ENCODE data around the gene PLAGL2. TPM values are rescaled to one million over a fixed set of nuclear protein-coding genes. Genes with fewer than 3 reads are reported as not detected.

The PLAGL2 gene
- total RNA-seq, 2 experiments from 2014 or later: 15.6 to 16.9 TPM

DNA sequence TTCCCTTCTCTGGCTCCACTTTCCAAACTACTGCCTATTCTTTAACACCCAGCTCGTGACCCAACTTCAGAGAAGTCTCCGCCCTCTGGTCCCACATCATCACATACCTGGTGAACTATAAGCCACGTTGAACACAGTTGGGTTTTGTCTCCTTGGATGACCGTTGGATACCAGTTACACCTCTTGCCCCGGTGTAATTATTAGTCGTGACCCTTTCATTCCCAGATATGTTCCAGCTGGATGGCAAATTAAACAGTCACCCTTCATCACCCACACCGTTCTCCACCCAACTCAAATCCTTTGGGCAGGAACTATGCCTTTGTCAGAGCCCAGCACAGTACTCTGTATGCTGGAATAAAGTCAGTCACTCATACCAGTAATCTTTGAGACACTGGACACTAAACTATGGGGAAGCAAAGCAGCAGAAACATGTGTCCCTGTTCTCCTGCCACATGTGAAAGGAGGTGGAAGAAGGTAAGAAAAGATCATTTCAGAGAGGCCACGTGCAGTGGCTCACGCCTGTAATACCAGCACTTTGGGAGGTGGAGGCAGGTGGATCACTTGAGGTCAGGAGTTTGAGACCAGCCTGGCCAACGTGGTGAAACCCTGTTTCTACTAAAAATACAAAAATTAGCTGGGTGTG, 22.5 kb downstream of the PLAGL2 start:
- Mint-ChIP-seq H3K27me3 (no peaks in the 10 kb centered on the region), H3K36me3 (ENCODE audit: low read depth) (no peaks in the 10 kb centered on the region), H3K9me3 (no peaks in the 10 kb centered on the region), H3K4me3 (no peak overlapping the region), H3K4me1 (ENCODE audit: low read depth) (peaks cover 15% of the 10 kb centered on the region), H3K27ac (no peak overlapping the region)
- Histone ChIP-seq H3K4me3 (ENCODE audit: low read length) (no peak overlapping the region), H3K27ac (ENCODE audit: low read depth in 1 of 2, low read length in 2 of 2) (no peak overlapping the region), H3K27me3 (ENCODE audit: control insufficient read depth in 1 of 2, insufficient read depth in 2 of 2, low read length in 2 of 2) (no peaks in the 10 kb centered on the region), H3K4me1 (ENCODE audit: insufficient read depth, low read length) (peaks cover 19% of the 10 kb centered on the region), H3K36me3 (ENCODE audit: insufficient read depth, low read length) (no peaks in the 10 kb centered on the region), H3K9me3 (ENCODE audit: control insufficient read depth in 1 of 2, insufficient read depth in 1 of 2, low read length in 2 of 2) (no peaks in the 10 kb centered on the region)
- no peak for ATAC-seq (ENCODE audit: poor library complexity)
- TF ChIP-seq, protein P1, sequence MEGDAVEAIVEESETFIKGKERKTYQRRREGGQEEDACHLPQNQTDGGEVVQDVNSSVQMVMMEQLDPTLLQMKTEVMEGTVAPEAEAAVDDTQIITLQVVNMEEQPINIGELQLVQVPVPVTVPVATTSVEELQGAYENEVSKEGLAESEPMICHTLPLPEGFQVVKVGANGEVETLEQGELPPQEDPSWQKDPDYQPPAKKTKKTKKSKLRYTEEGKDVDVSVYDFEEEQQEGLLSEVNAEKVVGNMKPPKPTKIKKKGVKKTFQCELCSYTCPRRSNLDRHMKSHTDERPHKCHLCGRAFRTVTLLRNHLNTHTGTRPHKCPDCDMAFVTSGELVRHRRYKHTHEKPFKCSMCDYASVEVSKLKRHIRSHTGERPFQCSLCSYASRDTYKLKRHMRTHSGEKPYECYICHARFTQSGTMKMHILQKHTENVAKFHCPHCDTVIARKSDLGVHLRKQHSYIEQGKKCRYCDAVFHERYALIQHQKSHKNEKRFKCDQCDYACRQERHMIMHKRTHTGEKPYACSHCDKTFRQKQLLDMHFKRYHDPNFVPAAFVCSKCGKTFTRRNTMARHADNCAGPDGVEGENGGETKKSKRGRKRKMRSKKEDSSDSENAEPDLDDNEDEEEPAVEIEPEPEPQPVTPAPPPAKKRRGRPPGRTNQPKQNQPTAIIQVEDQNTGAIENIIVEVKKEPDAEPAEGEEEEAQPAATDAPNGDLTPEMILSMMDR (IDR thresholded peaks at IDR 0.05): no peak
- no peak for DNase-seq
- POLR2A ChIA-PET: no interaction called here
- CTCF ChIA-PET: no interaction called here
- intact Hi-C loops (cut with DNase I, micrococcal nuclease): no loop called here

DNA sequence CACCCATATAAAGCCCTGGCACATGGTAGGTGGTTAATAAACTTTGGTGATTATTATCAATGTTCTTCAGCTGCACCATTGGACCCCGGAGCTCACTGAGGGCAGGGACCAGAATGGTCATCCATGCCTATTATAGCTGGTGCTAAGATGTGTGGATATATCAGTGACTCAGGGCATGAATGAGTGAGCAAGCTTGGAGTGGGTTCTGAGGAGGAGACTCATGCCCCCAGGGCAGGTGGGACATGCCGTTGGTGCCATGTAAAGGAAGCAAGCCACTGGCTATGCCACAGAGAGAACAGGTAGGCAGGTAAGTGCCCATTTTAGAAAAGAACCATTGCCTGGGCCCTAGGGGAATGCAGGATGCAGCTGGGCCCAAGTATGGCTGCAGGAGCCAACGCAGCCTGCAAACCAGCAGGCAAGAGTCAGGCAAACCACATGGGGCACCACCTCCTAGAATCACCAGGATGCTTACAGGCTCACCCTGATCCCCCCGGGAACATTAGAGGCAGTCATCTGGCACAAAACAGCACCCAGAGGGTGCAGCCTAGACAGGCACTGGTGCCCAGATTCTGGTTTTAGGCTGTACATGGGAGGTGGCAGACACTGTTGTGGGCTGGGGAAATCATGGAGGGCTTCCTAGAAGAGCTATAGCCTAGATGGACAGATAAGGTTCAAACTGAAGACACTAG, 23.5 kb downstream of the PLAGL2 start:
- TF ChIP-seq, protein P1 (IDR thresholded peaks at IDR 0.05): no peak

DNA sequence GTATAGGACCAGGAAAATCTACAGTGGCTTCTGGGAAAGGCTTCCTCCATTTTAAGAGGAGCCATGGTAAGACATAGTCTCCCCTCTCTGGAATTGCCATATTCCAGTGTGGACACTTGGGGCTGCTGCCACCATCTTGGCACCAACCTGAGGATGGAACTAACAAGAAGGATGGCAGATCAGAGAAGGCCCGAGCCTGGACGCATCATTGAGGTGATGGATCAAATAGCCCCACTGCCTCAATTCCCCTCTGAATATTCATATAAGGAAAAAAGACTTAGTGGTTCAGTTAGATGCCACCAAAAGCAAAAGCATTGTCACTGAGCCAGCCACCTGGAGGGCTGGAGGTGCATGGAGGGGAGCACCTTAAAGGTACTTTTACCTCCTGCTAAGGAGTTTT, 25.9 kb downstream of the PLAGL2 start:
- H3K4me1 ChIP-seq (ENCODE audit: insufficient read depth, low read length): no peaks in the 10 kb centered on the region
- no peaks in the 10 kb centered on the region for H3K27me3 ChIP-seq (ENCODE audit: control insufficient read depth in 1 of 2, insufficient read depth in 2 of 2, low read length in 2 of 2)
- Mint-ChIP-seq H3K4me3 (no peak overlapping the region), H3K27me3 (no peaks in the 10 kb centered on the region), H3K9me3 (no peaks in the 10 kb centered on the region), H3K4me1 (ENCODE audit: low read depth) (no peaks in the 10 kb centered on the region), H3K27ac (no peak overlapping the region), H3K36me3 (ENCODE audit: low read depth) (no peaks in the 10 kb centered on the region)
- no peak overlapping the region for H3K27ac ChIP-seq (ENCODE audit: low read depth in 1 of 2, low read length in 2 of 2)
- no peaks in the 10 kb centered on the region for H3K9me3 ChIP-seq (ENCODE audit: control insufficient read depth in 1 of 2, insufficient read depth in 1 of 2, low read length in 2 of 2)
- TF ChIP-seq, protein P1 (IDR thresholded peaks at IDR 0.05): no peak
- intact Hi-C loops (cut with DNase I, micrococcal nuclease): no loop called here
- ChIA-PET CTCF (no interaction called here), POLR2A (no interaction called here)
- ATAC-seq (ENCODE audit: poor library complexity) (no peak), DNase-seq (no peak)
- H3K4me3 ChIP-seq (ENCODE audit: low read length): no peak overlapping the region
- no peaks in the 10 kb centered on the region for H3K36me3 ChIP-seq (ENCODE audit: insufficient read depth, low read length)

More for the DNA sequence above, 23.5 kb downstream of the PLAGL2 start:
- ChIA-PET CTCF (no interaction called here), POLR2A (no interaction called here)
- H3K9me3 Mint-ChIP-seq: no peaks in the 10 kb centered on the region
- DNase-seq: no peak
- H3K36me3 Mint-ChIP-seq (ENCODE audit: low read depth): no peaks in the 10 kb centered on the region
- H3K4me3 Mint-ChIP-seq: no peak overlapping the region
- no peak overlapping the region for H3K27ac Mint-ChIP-seq
- no peaks in the 10 kb centered on the region for H3K36me3 ChIP-seq (ENCODE audit: insufficient read depth, low read length)
- H3K27me3 Mint-ChIP-seq: no peaks in the 10 kb centered on the region
- H3K4me3 ChIP-seq (ENCODE audit: low read length): no peak overlapping the region
- intact Hi-C loops (cut with DNase I, micrococcal nuclease): no loop called here
- no peak for ATAC-seq (ENCODE audit: poor library complexity)
- no peaks in the 10 kb centered on the region for H3K27me3 ChIP-seq (ENCODE audit: control insufficient read depth in 1 of 2, insufficient read depth in 2 of 2, low read length in 2 of 2)
- peaks cover 12% of the 10 kb centered on the region for H3K4me1 ChIP-seq (ENCODE audit: insufficient read depth, low read length)
- no peaks in the 10 kb centered on the region for H3K9me3 ChIP-seq (ENCODE audit: control insufficient read depth in 1 of 2, insufficient read depth in 1 of 2, low read length in 2 of 2)
- H3K27ac ChIP-seq (ENCODE audit: low read depth in 1 of 2, low read length in 2 of 2): no peak overlapping the region
- peaks cover 8% of the 10 kb centered on the region for H3K4me1 Mint-ChIP-seq (ENCODE audit: low read depth)

Data from CD4-positive, alpha-beta T cell (primary cell).